Suprapubic skin (tissue), 4 donors: ENCODE measurements around the gene ISM1.

Experiments
- CTCF ChIP-seq, 2 donors: fragments of 200-600 bp in 1 of 2; fragments of 450-650 bp in 1 of 2; sonication (generic) in 1 of 2; IDR thresholded peaks; one replicate each; pipeline ENCODE4 v1.5.1; 2016 to 2019; ENCODE audit warnings: antibody characterized with exemption in 2 of 2, mild to moderate bottlenecking in 1 of 2, moderate library complexity in 1 of 2
- POLR2A ChIP-seq, 2 donors: fragments of 450-650 bp; IDR thresholded peaks; one replicate each; pipeline ENCODE4 v1.6.1; 2017; ENCODE audit warnings: antibody characterized with exemption in 2 of 2, mild to moderate bottlenecking in 2 of 2, moderate library complexity in 2 of 2
- POLR2AphosphoS5 ChIP-seq, 3 donors: sonication (generic); formaldehyde crosslinking; IDR thresholded peaks; one replicate each; pipeline ENCODE4 v1.6.1; 2017; ENCODE audit warnings: antibody characterized with exemption in 3 of 3

GRCh38 chr20:13313201-13313600 lies 92.1 kb downstream of the ISM1 start:
- TF ChIP-seq CTCF (IDR thresholded peaks at IDR 0.05) (no peak), POLR2A (IDR thresholded peaks at IDR 0.05) (no peak), POLR2AphosphoS5 (IDR thresholded peaks at IDR 0.05) (no peak)
